ENCODE data around the gene RPL15. TPM values are rescaled to one million over a fixed set of nuclear protein-coding genes. Genes with fewer than 3 reads are reported as not detected.
"Not testable (repeated sequence)": the region's sequence is repeated elsewhere in the genome, so short reads cannot be mapped to it uniquely, and the experiment has no call there.

The RPL15 gene
- total RNA-seq, 1 donor from 2014 or later, result 5,928 TPM

DNA sequence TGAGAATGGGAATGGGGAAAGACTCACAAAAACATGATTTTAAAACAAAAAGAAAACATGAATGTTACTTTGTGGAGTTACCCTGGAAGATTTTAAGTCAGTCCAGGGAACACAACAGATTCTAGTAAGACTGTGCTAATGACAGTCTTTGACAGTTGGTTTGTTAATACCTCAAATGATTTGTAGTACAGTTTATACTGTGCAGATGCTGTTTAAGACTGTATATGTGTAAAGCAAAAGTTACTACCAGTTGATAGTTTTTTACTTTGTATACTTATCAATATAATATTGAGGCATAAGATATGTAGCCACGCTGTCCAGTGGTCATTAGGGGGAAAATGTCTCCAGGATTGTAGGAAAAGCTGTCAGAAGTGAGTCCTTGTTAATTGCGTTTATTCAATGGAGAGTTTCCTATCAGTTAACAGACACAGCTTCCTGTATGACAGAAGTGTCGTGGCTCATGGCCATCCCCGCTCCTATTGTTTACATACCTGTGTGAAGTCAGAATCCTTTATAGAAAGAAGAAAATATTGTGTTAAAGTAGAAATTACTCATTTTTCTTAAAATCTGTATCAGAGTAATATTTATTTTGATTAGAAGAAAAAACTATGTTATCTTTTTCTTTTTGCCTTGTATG lies 36.1 kb upstream of the RPL15 start:
- no peaks in the 10 kb centered on the region for H3K27me3 ChIP-seq
- H3K36me3 ChIP-seq, result peaks cover 5% of the 10 kb centered on the region
- TF ChIP-seq, protein P1, sequence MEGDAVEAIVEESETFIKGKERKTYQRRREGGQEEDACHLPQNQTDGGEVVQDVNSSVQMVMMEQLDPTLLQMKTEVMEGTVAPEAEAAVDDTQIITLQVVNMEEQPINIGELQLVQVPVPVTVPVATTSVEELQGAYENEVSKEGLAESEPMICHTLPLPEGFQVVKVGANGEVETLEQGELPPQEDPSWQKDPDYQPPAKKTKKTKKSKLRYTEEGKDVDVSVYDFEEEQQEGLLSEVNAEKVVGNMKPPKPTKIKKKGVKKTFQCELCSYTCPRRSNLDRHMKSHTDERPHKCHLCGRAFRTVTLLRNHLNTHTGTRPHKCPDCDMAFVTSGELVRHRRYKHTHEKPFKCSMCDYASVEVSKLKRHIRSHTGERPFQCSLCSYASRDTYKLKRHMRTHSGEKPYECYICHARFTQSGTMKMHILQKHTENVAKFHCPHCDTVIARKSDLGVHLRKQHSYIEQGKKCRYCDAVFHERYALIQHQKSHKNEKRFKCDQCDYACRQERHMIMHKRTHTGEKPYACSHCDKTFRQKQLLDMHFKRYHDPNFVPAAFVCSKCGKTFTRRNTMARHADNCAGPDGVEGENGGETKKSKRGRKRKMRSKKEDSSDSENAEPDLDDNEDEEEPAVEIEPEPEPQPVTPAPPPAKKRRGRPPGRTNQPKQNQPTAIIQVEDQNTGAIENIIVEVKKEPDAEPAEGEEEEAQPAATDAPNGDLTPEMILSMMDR (IDR thresholded peaks at IDR 0.05), result no peak
- TF ChIP-seq EZH2phosphoT487 (IDR thresholded peaks at IDR 0.05) (no peak), EZH2 (IDR thresholded peaks at IDR 0.05) (no peak)
- Mint-ChIP-seq H3K4me1 (no peaks in the 10 kb centered on the region), H3K4me3 (no peak overlapping the region), H3K9me3 (peaks cover 25% of the 10 kb centered on the region), H3K27me3 (ENCODE audit: insufficient read depth, low read depth) (no peaks in the 10 kb centered on the region), H3K27ac (no peak overlapping the region), H3K36me3 (peaks cover 40% of the 10 kb centered on the region)
- no peak overlapping the region for H3K27ac ChIP-seq
- DNase-seq (ENCODE audit: low spot score), result no peak
- no peak overlapping the region for H2AFZ ChIP-seq (replicated peaks)
- peaks cover 99% of the 10 kb centered on the region for H3K79me2 ChIP-seq (ENCODE audit: low read depth)
- no peak overlapping the region for H3K4me3 ChIP-seq
- H4K20me1 ChIP-seq (ENCODE audit: low read depth), result peaks cover 35% of the 10 kb centered on the region
- no peaks in the 10 kb centered on the region for H3K4me1 ChIP-seq
- H3K9me3 ChIP-seq (ENCODE audit: low read depth), result no peaks in the 10 kb centered on the region
- peaks cover 15% of the 10 kb centered on the region for H3F3A ChIP-seq (ENCODE audit: low read depth)
- H3K9ac ChIP-seq, result no peak overlapping the region
- no peak overlapping the region for H3K4me2 ChIP-seq

DNA sequence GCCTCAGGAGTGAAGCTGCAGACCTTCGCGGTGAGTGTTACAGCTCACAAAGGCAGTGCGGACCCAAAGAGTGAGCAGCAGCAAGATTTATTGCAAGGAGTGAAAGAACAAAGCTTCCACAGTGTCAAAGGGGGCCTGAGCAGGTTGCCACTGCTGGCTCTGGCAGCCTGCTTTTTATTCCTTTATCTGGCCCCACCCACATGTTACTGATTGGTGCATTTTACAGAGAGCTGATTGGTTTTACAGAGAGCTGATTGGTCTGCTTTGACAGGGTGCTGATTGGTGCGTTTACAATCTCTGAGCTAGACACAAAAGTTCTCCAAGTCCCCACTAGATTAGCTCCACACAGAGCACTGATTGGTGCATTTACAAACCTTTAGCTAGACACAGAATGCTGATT lies 34.9 kb upstream of the RPL15 start:
- not testable (repeated sequence) for H2AFZ ChIP-seq (replicated peaks); H3K27ac ChIP-seq; H3K27me3 Mint-ChIP-seq (ENCODE audit: insufficient read depth, low read depth); H3K4me2 ChIP-seq; H3K4me3 ChIP-seq; H3K27me3 ChIP-seq; H3K27ac Mint-ChIP-seq; H3K4me3 Mint-ChIP-seq; H3K4me1 ChIP-seq; H3K4me1 Mint-ChIP-seq; H3K9ac ChIP-seq; H3K36me3 ChIP-seq; H3K9me3 ChIP-seq (ENCODE audit: low read depth); DNase-seq (ENCODE audit: low spot score)
- peaks cover 35% of the 10 kb centered on the region for H4K20me1 ChIP-seq (ENCODE audit: low read depth)
- peaks cover 18% of the 10 kb centered on the region for H3F3A ChIP-seq (ENCODE audit: low read depth)
- H3K36me3 Mint-ChIP-seq, result peaks cover 40% of the 10 kb centered on the region
- H3K9me3 Mint-ChIP-seq, result peaks cover 22% of the 10 kb centered on the region
- H3K79me2 ChIP-seq (ENCODE audit: low read depth), result peaks cover 99% of the 10 kb centered on the region

DNA sequence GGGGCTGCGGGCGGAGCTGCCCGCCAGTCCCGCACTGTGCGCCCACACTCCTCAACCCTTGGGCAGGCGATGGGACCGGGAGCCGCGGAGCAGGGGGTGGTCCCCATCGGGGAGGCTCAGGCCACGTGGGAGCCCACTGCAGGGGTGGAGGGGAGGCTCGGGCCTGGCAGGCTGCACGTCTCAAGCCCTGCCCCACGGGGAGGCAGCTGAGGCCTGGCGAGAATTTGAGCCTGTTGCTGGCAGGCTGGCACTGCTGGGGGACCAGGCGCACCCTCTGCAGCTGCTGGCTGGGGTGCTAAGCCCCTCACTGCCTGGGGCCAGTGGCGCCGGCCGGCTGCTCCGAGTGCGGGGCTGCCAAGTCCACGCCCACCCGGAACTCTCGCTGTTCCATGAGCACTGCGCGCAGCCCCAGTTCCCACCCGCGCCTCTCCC lies 34.4 kb upstream of the RPL15 start:
- H3K27ac Mint-ChIP-seq, result no peak overlapping the region
- H3K9me3 Mint-ChIP-seq, result peaks cover 20% of the 10 kb centered on the region

DNA sequence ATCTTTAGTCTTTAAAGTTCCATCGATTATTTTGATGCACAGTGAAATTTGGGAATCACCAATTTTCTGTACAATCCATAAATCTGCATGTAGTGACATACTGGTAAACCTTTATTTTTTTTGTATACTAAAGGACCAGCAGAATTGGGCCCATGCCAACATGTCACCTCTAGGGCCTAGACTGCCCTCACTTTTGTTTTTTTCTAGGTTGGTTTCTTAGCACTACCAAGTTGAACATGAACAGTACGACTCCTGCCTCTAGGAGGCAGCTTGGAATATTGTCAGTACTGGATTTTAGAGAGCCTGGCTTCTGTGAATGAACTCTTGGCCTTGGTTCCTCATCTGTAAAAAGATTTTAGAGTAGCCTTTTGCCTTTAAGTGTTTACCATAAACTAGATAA lies 32.5 kb upstream of the RPL15 start:
- no peaks in the 10 kb centered on the region for H3K27me3 ChIP-seq
- H3K27me3 Mint-ChIP-seq (ENCODE audit: insufficient read depth, low read depth), result no peaks in the 10 kb centered on the region
- no peak overlapping the region for H3K27ac ChIP-seq
- H3K4me1 ChIP-seq, result no peaks in the 10 kb centered on the region
- H4K20me1 ChIP-seq (ENCODE audit: low read depth), result peaks cover 58% of the 10 kb centered on the region
- H3K4me3 Mint-ChIP-seq, result no peak overlapping the region
- H3K4me3 ChIP-seq, result no peak overlapping the region
- peaks cover 30% of the 10 kb centered on the region for H3F3A ChIP-seq (ENCODE audit: low read depth)
- H3K4me2 ChIP-seq, result no peak overlapping the region
- no peak overlapping the region for H2AFZ ChIP-seq (replicated peaks)
- H3K27ac Mint-ChIP-seq, result no peak overlapping the region
- peaks cover 24% of the 10 kb centered on the region for H3K36me3 Mint-ChIP-seq
- H3K36me3 ChIP-seq, result peaks cover 12% of the 10 kb centered on the region
- H3K4me1 Mint-ChIP-seq, result peaks cover 5% of the 10 kb centered on the region
- H3K9me3 ChIP-seq (ENCODE audit: low read depth), result no peaks in the 10 kb centered on the region
- H3K79me2 ChIP-seq (ENCODE audit: low read depth), result peaks cover 99% of the 10 kb centered on the region
- H3K9ac ChIP-seq, result no peak overlapping the region
- H3K9me3 Mint-ChIP-seq, result peaks cover 3% of the 10 kb centered on the region
- TF ChIP-seq EZH2 (IDR thresholded peaks at IDR 0.05), result no peak
- no peak for TF ChIP-seq EZH2phosphoT487 (IDR thresholded peaks at IDR 0.05)
- TF ChIP-seq, protein P1 (IDR thresholded peaks at IDR 0.05), result peak; percentile 37
- no peak for DNase-seq (ENCODE audit: low spot score)

More for the DNA sequence above, 34.4 kb upstream of the RPL15 start:
- peaks cover 99% of the 10 kb centered on the region for H3K79me2 ChIP-seq (ENCODE audit: low read depth)
- H3F3A ChIP-seq (ENCODE audit: low read depth), result peaks cover 20% of the 10 kb centered on the region
- H3K9ac ChIP-seq, result no peak overlapping the region
- H3K4me1 ChIP-seq, result no peaks in the 10 kb centered on the region
- no peaks in the 10 kb centered on the region for H3K27me3 ChIP-seq
- no peaks in the 10 kb centered on the region for H3K4me1 Mint-ChIP-seq
- H3K4me3 ChIP-seq, result no peak overlapping the region
- H3K4me3 Mint-ChIP-seq, result no peak overlapping the region
- no peak overlapping the region for H3K27ac ChIP-seq
- no peaks in the 10 kb centered on the region for H3K9me3 ChIP-seq (ENCODE audit: low read depth)
- H3K4me2 ChIP-seq, result no peak overlapping the region
- peaks cover 5% of the 10 kb centered on the region for H3K36me3 ChIP-seq
- peaks cover 38% of the 10 kb centered on the region for H4K20me1 ChIP-seq (ENCODE audit: low read depth)
- no peak overlapping the region for H2AFZ ChIP-seq (replicated peaks)
- TF ChIP-seq, protein P1 (IDR thresholded peaks at IDR 0.05), result no peak
- no peak for TF ChIP-seq EZH2phosphoT487 (IDR thresholded peaks at IDR 0.05)
- no peak for TF ChIP-seq EZH2 (IDR thresholded peaks at IDR 0.05)
- DNase-seq (ENCODE audit: low spot score), result no peak
- H3K36me3 Mint-ChIP-seq, result peaks cover 40% of the 10 kb centered on the region
- H3K27me3 Mint-ChIP-seq (ENCODE audit: insufficient read depth, low read depth), result no peaks in the 10 kb centered on the region
